ENCODE measurements around the gene SGK2.
"Not testable (repeated sequence)": the region's sequence is repeated elsewhere in the genome, so short reads cannot be mapped to it uniquely, and the experiment has no call there.

The SGK2 gene

DNA sequence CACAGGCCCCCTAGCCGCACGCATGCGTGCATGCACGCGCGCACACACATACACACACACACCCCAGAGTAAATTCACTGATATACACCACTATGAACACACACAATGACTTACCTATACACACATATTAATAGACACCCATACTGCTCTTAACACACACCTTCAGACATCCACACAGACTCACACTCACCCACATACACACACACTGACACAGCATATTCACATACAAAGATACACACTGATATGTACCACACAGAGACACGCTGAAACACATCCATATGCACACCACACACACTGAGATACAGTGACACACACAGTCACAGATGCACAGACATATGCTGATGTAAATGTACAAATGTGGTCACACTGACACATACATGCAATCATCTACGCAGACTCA, 5.6 kb downstream of the SGK2 start:
- DNase-seq, result no peak

DNA sequence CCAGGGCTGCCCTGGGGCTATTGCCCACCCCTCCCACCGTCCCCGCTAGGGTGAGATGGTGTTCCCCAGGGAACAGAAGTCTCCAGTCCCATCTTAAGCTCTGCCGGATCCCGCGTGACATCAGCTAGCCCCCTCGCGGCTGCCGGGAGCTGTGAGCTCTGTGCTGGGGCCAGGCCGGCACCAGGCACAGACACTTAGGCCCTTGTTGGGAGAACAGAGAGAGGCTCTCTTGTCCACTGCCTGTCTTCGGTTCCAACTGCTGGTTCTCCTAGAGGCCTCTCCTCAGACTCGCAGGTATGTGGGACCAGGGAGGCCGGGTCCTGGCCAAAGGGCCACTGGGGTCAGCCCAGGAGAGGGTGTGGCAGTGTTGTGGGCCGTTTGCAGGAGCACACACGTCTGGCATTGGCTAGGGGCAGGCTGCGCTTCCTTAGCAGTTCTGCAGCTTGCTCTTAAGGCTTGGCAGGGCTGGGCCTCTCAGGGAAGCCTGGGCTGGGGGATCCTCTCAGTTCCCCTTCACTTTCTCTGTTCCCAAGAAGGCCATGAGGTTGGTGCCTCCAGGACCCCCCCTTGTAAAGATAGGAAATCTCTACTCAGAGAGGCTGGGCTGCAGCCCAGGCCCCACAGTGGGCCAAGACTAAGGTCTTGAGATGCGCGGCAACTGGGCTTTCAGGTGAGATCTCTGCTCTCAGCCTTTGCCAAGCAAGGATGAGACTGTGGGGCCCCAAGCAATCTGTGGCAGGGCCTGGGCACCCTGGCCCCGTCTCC, 6.3 kb downstream of the SGK2 start:
- DNase-seq, result no peak

DNA sequence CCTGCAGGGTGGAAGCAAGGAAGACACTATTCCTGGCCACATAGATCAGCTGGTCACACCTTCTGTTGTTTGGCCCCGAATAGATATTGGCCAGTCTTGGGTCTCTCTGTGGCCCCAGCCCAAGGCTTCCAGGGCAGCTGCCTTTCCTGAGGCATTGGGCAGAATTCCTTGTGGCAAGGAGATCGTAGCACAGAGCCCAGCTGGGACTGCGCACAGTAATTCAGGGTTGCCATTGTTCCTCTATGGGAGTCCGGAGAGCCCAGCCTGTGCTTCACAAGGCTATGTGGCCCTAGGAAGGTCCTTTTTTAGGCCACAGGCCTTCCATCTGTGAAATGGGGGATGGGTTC, 6.9 kb downstream of the SGK2 start:
- DNase-seq, result no peak

DNA sequence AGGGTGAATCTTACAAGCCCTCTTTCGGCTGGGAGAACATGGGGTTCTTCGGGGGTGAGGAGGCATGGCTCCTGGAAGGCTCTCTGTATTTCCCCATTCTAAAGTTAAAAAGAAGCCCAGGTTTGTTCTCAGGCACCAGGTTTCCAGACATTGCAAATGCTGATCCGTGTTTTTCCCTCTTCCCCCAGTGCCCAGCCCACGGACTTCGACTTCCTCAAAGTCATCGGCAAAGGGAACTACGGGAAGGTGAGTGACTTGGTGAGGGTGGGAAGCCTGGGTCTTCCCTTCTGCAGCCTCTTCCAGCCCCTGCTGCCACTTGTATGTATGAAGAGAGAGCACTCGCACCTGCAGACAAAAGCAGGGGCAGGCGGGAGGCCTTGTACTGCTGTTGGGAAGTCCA, 8.7 kb downstream of the SGK2 start:
- no peak for DNase-seq

DNA sequence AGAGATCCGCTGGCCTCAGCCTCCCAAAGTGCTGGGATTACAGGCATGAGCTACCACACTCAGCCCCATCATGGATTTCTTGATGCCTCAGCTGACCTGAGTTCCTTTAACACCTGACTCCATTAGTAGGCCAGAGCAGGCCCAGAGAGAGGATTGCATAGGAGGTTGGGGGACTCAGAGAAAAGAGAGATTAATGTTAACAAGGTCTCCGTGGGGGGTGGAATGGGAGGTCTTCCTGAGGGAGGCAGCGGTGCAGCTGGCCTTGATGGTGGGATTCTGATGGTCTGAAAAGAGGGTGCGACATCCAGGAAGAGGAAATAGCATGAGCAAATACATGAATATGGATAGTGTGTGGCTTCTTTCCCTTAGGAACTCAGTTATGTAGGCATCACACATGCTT, 9.9 kb downstream of the SGK2 start:
- DNase-seq, result no peak

DNA sequence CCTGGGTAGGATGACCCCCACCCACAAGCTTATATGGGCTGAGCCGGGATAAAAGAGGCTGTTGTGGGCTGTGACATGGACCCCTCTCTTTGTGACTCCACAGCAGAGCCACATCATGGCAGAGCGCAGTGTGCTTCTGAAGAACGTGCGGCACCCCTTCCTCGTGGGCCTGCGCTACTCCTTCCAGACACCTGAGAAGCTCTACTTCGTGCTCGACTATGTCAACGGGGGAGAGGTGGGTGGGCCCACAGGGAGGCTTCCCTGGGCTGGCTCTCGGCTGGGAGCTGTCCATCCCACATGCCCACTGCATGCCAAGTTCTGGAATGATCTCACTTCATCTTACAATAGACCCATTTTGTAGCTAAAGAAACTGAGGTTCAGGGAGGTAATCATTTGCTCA, 10.5 kb downstream of the SGK2 start:
- no peak for DNase-seq

DNA sequence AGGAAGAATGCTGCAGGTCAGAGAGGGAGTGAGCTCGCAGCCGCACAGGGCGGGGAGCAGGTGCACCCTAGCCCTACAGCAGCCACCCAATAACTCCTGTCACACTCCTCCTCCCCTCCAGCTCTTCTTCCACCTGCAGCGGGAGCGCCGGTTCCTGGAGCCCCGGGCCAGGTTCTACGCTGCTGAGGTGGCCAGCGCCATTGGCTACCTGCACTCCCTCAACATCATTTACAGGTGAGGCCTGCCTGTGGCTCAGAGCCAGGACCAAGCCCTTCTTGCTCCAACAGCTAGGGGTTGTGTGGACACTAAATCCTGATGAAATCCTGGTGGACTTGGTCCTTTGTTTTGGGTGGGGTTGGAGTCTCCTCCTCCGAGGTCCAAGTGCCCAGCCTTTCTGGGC, 11.7 kb downstream of the SGK2 start:
- DNase-seq, result no peak

DNA sequence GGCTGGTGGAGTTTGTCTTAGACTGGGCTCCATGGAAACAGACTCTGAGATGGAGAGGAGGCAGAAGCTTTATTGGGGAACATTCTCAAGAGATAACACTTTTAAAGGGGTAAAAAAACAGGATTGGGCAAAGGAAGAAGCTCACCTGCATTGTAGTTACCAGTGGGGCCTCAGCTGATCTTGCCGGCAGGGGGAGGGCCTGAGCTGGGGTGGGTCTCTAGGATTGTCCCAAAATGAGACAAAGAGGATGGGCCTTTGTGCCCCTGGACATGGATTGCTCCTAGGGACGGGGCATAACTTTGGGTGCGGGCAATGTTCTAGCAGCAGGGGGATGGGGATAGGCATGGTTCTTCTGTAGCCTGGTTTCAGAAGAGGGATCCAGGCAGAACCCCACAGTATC, 12.5 kb downstream of the SGK2 start:
- DNase-seq, result no peak

DNA sequence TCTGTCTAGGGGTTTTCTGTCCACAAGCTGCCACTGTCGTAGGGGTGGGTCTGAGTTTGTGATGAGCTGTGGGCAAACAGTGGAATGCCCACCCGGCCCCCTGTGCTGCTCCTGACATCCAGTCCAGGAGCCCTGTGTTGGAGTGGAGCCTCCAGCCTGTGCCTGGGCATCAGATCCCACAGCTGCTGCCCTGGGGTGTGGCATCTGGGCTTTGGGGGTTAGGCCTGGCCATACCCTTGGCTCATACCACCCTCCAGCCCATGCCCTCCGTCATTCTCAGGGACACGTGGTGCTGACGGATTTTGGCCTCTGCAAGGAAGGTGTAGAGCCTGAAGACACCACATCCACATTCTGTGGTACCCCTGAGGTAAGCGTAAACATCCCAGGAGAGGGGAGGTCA, 12.9 kb downstream of the SGK2 start:
- no peak for DNase-seq

DNA sequence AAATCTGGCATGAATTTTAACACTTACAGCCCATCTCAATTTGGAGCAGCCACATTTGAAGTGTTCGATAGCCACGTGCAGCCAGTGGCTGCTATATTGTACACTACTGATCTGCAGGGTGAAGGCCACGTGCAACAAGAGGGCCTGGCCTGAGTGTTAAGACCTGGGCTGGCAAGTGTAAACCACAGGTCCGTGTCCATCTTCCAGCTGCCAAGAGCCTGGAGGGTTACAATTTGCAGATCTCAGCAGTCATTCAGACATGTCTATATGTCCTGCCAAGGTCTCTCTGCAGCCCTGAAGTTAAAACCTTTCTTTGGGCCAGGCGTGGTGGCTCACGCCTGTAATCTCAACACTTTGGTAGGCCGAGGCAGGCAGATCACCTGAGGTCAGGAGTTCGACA, 14.1 kb downstream of the SGK2 start:
- no peak for DNase-seq

DNA sequence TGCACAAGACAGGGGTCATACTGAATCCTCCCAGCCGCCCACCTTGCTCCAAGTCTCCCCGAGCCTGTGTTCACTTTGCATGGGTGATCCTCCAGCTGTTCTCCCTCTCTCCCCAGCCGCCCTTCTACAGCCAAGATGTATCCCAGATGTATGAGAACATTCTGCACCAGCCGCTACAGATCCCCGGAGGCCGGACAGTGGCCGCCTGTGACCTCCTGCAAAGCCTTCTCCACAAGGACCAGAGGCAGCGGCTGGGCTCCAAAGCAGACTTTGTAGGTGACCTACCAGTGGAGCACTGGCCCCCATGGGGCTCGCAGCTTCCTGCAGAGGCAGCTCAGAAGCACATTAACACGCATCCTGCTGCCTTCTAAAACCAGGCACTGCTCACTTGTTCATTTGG, 17.3 kb downstream of the SGK2 start:
- no peak for DNase-seq

DNA sequence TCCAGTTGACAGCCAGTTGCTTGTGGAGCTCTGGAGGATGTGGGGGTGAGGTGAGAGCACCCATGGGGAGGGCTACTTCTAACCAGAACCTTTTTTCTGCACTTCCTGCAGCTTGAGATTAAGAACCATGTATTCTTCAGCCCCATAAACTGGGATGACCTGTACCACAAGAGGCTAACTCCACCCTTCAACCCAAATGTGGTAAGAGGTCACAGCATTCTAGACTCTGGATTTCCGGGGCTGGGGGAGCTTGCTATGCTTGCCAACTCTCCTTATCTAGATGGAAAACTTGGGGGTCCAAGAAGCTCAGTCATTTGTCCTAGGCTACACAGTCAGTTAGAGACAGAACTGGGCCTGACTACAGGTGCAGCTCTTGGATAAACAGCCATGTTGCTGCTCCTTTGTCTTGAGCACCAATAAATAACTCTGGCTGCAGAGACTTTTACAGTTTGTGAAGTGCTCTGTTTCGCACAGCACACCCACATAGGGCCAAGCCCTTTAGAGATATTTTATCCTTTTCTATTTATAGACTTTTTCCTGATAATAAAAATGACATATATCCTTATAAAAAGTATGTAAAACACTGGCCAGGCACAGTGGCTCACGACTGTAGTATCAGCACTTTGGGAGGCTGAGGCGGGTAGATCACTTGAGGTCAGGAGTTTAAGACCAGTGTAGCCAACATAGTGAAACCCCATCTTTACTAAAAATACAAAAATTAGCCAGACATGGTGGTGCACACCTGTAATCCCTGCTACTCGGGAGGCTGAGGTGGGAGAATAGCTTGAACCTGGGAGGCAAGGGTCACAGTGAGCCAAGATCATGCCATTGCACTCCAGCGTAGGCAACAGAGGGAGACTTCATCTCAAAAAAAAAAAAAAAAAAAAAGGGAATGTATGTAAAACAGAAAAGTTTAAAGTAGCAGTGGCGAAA, 21.3 kb downstream of the SGK2 start:
- no peak for DNase-seq

DNA sequence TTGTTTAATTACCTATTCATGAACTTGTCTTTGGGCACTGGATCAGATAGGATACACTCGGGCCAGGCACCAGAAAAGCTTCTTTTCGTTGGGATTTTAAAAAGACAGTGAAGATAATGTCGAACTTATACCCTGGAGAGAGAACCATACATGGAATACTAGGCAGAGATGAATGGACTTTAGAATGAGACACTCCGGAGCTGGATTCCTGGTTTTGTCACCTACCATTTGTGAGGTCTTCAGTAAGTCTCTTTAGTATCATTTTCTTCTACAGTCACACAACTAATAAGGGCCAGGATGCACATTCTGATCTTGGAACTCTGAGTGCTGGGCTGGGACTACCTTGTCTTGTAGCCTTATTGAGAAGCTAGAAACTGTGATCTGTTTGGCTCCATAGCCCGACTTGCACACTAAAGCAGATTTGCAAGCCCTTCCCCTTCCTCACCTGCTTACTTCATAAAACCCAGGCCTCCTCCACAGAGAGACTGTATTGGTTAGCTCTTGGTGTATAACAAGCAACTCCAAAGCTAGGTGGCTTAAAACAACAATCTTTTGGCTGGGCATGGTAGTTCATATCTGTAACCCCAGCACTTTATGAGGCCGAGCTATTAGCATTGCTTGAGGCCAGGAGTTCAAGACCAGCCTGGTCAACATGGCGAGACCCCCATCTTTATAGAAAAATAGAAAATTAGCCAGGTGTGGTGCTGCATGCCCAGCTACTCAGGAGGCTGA, 24.5 kb downstream of the SGK2 start:
- no peak for DNase-seq

DNA sequence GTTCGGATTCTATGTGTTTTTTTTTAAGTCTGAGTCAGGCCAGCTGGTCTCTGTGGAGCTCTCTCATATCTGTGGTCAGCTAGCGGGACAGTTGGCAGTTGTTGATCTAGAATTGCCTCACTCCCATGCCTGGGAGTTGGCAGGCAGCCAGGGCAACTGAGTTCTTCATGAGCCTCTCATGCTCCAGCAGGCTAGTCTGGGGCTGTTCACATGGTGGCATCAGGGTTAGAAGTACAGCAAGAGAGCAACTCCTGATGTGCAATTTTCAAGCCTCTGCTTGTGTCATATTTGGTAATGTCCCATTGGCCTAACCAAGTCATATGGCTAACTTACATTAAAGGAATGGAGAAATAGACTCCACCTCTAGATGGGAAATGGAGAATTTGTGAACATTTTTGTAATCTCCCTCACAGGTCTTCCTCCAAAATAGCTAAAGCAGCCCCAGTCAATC, 25.2 kb downstream of the SGK2 start:
- DNase-seq, result no peak

DNA sequence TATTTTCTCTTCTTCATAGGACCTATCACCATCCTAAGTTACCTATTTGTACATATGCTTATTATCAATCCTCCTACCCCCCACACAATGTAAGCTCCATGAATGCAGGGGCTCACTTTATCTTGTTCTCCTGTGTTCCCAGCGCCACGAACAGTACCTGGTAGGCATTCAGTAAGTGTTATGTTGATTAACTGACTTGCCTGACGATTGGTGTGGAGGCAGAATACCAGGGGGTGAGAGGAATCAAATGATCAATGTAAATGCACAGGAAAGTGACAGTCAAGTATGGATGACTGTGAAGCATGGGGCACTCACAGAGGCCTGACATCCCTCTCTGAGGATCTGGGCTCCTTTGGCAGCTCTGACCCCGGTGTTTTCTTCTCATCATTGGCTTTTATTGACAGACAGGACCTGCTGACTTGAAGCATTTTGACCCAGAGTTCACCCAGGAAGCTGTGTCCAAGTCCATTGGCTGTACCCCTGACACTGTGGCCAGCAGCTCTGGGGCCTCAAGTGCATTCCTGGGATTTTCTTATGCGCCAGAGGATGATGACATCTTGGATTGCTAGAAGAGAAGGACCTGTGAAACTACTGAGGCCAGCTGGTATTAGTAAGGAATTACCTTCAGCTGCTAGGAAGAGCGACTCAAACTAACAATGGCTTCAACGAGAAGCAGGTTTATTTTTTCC, 25.8 kb downstream of the SGK2 start:
- no peak for DNase-seq

DNA sequence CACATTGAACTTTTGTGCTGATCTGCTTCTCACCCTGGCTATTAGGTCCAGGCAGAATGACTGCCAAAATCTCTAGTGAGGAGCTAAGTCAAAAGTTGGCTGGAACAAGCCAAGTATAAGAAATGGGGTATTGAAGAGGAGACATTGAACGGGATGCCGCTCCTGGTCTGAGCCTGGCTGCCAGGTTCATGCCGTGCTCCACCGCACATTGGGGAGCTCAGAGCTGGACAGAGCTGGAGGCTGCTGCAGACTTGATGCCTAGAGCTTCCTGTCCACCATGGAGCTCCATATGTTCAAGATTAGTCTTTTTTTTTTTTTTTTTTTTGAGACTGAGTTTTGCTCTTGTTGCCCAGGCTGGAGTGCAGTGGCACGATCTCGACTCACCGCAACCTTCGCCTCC, 27.8 kb downstream of the SGK2 start:
- no peak for DNase-seq

DNA sequence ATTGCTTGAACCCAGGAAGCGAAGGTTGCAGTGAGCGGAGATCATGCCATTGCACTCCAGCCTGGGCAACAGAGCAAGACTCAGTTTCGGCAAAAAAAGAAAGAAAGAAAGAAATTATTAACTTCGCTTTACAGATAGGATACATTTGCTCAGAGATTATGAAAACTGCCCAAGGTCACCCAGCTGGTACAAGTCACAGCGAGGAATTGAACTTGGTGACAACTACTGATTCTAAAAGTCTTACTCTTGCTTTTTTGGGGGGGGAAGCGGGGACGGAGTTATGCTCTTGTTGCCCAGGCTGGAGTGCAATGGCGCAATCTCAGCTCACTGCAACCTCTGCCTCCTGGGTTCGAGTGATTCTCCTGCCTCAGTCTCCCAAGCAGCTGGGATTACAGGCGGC, 29.7 kb downstream of the SGK2 start:
- DNase-seq, result not testable (repeated sequence)

DNA sequence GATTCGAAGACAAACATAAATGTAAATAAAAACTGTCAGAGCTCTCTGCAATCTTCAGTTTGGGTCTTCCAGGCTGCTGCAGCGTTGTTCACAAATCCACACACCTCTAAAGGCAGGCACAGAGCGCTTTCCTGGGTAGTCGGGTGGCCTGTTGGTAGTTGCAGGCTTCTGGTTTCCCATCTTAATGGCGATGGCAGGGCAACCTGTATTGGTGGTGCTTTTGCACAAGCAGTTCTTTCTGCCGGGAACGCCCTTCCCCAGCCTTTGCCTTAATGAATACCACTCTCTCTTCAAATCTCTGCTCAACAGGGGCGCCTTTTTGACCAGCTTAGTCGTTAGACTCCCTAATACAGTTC, 31.2 kb downstream of the SGK2 start:
- DNase-seq, result no peak

DNA sequence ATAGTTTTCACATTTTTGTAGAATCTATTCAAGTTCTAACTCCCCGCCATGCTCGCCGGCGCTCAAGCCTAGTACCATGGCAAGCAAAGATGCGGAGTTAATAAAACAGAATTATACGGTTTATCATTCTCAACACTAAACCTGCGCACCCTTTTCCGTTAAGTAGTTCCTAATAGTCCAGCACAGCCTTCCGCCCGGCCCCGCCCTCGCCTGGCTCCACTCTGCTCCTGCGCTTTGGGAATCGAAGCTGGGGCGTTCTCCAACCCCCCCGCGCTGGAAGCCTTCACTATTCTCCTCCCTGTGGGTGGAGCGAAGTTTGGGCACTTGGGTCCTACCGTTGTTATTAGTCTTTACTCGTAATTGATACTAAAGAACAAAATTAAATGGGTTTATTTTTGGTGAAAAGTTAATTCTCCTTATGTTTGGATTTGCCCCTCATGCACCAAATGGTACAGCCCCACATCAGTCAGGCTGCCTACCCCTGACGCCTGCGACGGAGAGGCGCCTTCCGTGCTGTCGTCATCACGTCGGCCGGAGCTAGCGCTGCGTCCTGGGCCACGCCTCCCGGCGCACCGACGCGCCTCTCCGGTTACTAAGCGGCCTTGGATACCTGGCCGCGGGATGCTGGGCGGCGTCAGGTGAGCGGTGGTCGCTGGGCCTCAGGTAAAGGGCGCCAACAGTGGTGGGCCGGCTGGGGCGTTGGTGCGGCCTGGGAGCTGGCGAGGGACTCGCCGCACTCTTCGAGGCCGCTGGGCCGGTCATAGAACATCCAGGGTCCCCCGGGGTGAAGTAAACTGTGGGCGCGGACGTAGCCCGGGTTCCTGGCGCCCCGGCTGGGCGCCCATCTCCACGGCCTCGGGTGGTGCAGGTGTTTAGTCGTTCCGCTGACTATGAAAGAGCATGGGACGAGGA, 31.8 kb downstream of the SGK2 start, which contains the start of gene IFT52:
IFT52 (plus strand) TSS at position 546 of the 912 bp plus-strand sequence. CDS start 3,762 bp downstream, outside the sequence.
- DNase-seq, result peak; percentile 87

DNA sequence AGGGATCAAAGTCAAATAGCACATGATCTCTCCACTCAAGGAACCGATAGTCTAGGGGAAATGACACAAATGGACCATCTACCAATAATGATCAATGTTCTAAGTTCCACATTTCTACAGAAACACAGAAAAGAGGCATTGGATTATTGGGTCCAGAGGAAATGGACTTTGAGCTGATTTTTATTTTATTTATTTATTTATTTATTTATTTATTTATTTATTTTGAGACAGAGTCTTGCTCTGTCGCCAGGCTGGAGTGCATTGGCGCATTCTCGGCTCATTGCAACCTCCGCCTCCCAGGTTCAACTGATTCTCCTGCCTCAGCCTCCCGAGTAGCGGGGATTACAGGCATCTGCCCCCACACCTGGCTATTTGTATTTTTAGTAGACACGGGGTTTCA, 43.1 kb downstream of the SGK2 start:
- not testable (repeated sequence) for DNase-seq

DNA sequence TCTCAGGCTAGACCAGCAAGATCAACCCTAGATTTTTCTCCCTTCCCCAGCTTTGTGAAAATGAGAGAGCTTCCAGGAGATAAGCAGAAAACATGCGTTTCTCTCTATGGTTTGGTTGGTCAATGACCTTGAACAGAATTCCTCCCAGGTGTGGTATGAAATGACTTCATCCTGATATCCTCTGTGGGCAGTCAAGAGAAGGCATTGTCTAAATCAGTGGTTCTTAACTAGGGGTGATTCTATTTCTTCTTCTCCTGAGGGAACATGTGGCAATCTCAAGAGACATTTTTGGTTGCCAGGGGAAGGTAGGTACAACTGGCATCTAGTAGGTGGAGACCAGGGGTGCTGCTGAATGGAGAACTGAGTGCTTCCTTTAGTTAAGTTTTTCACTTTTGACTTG, 44.3 kb downstream of the SGK2 start:
- DNase-seq, result no peak

DNA sequence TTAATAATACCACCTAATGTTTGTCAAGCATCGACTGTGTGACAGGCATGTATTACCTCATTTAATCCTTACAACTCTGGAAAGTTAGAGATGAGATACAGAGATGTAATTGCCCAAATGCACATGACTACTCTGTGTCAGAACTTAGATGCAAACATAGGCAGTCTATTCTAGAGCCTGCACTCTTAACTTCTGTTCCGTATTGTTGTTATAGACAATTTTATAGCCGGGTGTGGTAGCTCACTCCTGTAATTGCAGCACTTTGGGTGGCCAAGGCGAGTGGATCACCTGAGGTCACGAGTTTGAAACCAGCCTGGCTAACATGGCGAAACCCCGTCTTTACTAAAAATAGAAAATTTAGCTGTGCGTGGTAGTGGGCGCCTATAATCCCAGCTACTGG, 46.9 kb downstream of the SGK2 start:
- DNase-seq, result no peak

Data from CD4-positive, alpha-beta T cell treated with Interleukin-15 for 1 hour (primary cell).